HG02840 (cell line): ENCODE data around the gene TMEM151A.
"Not testable (repeated sequence)": the region's sequence is repeated elsewhere in the genome, so short reads cannot be mapped to it uniquely, and the experiment has no call there.

ENCODE experiments used
- ATAC-seq: cut with Tn5 transposase; IDR thresholded peaks from one replicate; pipeline ENCODE4 v1.9.1; 2021; ENCODE audit warnings: mild to moderate bottlenecking, moderate library complexity, moderate number of reproducible peaks; ENCODE audit not compliant: unreplicated experiment, low FRiP score

The TMEM151A gene

DNA sequence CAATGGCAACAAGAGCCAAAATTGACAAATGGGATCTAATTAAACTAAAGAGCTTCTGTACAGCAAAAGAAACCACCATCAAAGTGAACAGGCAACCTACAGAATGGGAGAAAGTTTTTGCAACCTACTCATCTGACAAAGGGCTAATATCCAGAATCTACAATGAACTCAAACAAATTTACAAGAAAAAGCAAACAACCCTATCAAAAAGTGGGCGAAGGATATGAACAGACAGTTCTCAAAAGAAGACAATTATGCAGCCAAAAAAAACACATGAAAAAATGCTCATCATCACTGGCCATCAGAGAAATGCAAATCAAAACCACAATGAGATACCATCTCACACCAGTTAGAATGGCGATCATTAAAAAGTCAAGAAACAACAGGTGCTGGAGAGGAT lies 28.6 kb downstream of the TMEM151A start:
- ATAC-seq, result not testable (repeated sequence)

DNA sequence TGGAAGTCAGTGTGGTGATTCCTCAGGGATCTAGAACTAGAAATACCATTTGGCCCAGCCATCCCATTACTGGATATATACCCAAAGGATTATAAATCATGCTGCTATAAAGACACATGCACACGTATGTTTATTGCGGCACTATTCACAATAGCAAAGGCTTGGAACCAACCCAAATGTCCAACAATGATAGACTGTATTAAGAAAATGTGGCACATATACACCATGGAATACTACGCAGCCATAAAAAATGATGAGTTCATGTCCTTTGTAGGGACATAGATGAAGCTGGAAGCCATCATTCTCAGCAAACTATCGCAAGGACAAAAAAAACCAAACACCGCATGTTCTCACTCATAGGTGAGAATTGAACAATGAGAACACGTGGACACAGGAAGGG lies 29.1 kb downstream of the TMEM151A start:
- ATAC-seq, result not testable (repeated sequence)

DNA sequence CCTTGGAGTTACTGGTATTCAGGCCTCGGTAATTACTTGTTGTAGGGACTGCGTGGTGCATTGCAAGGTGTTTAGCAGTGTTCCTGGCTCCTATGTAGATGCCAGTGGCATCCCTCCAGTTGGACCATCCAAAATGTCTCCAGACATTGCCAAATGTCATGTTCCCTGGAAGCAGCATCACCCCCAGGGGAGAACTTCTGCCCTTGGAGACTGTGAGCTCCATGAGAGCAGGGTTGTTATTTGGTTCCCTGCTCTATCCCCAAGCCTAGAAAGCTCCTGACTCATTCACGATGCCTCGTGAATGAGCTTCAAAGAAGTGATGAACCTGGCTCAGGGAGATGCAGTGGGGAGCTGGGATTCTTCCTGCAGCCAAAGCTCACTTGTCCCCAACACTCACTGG lies 29.9 kb downstream of the TMEM151A start:
- no peak for ATAC-seq

DNA sequence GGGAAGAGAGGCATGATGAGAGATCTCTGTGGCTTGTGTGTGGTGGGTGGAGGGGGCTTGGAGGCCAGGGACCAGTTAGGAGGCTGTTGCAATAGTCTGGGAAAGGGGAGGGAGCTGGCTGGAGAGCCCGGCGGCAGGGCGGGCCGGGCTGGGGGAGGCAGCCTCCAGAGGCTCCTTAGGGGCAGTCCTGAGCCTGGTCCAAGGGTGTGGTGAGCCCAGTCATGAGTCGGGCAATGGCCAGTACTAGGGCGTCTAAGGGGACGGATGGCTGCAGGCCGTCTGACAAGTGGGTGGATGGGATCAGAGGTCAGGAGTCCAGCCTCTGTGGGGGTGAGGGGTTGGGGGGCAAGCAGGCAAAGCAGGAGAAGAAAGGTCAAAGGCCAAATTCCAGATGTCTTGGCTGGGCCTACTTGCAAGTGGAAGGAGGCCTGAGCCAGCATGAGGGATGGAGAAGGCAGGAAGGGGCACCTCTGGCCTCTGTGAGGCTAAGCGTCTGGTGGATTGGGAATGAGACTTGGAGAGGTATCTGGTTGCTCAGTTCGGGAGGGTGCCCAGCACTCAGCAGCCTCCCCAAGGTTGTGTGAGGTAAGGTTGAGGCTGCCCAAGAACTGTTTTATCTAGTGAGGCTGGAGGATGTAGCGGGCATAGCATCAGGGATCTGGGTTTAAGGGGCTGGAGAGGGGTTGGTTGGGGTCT lies 31.2 kb downstream of the TMEM151A start:
- ATAC-seq, result no peak

DNA sequence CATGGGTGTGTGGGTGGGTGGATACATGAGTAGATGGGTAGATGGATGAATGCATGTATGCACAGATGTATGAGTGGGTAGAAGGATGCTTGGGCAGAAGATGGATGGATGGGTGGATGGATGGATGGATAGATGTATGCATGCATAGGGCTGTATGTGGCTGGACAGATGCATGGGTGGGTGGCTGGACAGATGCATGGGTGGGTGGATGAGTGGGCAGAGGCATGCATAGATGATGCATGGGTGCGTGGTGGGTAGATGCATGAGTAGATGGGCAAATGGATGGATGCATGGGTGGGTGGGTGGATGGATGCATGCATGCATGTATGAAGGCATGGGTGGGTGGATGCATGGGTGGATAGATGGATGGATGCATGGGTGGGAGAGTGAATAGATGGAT lies 32.0 kb downstream of the TMEM151A start:
- ATAC-seq, result no peak

DNA sequence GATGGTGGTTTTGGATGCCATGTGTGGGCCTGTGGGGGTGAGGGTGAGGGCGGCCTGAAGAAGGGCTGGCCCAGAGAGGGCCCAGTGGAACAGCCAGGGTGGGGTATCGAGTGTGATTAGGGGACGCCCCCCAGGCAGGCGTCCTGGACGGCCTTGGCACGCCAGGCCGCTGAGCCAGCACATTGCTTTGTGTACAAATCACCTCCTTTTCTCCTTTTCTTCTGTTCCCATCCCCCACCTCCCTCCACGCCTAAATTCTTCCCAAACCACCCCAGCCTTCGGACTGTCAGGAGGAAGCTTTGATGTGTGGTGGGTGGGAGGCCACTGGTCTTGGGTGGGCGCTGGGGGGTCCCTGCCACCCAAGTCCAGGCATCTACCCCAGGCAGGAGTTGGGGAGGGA lies 33.0 kb downstream of the TMEM151A start:
- ATAC-seq, result no peak

DNA sequence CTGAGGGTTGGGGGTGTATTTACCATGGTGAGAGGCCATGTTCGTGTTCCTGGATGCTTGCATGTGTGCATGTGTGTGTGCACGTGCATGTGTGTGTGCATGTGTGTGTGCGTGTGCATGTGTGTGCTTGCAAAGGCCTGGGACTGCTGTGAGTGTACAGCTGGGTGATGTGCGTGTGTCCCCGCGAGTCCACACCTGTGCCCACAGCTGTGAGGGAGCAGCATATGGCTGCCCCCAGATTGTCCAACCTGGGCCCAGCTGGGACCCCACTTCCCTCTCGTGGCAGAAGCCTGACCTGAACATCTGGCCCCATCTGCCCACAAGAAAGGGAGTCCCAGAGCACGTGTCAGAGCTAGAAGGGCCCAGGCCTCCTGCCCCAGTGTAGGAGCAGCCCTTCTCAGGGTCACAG lies 33.6 kb downstream of the TMEM151A start:
- ATAC-seq, result no peak

DNA sequence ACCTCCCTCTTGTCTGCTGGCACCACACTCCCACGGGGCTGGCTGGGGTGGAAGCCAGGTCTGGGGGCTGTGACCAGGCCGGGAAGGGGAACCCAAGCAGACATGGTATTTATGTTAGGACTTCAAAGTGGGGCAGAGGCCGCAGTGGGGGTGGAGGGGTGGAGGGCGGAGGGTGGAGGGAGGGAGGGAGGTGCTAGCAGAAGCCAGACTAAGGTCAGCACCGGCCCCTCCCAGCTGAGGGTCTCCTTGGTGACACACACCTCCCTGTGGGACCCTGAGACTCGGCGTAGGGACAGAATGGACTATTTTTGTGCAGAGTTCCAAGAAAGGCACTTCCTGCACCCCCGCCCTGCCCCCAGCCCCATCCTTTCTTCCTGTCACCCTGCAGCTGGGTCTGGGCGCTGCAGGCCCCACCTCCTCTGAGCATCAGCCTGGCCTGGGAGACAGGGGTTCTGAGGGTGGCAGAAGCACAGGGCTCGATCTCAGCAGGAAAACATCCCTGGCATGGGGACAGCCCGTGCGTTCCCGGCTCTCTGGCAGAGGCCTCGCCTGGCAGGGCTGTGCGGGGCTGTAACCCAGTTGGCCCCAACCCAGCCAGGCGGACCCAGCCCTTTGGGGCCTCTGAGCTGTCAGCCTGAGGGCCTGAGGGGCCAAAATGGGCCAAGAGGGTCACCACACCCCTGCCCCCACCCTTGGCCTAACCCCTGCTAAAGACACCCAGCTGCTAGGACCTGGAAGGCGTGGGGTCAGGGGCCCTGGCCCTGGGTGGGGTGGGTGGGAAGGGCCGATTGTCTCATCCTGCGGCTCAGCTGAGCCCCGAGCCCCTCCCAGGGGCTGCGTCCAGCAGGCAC lies 34.8 kb downstream of the TMEM151A start:
- ATAC-seq, result no peak

DNA sequence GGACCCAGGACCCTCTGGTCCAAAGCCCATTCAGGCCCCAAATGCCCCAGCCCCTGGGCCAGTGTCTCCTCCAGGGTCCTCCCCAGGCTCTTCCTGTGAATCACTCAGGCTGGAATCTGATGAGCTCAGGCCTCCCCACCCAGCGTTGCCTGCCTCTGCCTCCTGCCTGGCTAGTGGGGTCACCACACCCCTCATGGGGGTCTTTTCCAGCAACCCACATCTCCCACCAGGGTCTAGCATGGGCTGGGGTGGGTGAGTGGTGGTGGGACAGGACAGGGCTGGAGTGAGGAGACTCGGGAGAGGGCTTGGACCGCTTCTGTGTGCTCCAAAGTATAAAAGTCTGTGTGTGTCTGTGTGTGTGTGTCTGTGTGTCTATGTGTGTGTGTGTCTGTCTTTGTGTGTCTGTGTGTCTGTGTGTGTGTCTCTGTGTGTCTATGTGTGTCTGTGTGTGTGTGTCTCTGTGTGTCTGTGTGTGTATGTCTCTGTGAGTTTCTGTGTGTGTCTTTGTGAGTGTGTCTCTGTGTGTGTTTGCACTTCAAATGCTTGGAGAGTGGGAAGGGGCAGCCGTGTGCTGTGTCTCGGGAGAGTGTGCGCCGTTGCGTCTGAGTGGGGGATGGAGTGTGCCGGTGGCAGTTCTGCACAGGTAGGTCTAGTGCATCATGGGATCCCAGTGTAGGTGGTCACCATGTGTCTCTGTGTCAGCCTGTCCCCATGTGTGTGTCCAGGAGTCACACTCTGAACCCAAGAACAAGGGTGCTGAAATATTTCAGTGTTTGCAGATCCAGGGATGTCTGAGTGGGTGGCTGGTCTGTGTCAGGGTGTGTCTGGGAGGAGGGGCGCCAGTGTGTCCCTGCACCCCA lies 35.7 kb downstream of the TMEM151A start:
- no peak for ATAC-seq

DNA sequence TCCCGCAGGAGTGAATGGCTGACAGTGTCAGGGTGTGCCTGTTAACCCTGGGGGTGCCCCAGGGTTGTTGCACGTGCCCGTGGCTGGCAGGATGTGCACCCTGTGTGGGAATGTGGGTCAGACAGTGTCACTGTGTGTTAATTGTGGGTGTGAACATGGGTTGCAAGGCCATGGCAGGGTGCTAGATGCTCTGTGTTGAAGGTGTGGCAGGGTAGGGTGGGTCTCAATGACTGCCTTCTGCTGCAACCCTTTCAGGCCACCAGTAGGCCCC lies 36.3 kb downstream of the TMEM151A start:
- no peak for ATAC-seq

DNA sequence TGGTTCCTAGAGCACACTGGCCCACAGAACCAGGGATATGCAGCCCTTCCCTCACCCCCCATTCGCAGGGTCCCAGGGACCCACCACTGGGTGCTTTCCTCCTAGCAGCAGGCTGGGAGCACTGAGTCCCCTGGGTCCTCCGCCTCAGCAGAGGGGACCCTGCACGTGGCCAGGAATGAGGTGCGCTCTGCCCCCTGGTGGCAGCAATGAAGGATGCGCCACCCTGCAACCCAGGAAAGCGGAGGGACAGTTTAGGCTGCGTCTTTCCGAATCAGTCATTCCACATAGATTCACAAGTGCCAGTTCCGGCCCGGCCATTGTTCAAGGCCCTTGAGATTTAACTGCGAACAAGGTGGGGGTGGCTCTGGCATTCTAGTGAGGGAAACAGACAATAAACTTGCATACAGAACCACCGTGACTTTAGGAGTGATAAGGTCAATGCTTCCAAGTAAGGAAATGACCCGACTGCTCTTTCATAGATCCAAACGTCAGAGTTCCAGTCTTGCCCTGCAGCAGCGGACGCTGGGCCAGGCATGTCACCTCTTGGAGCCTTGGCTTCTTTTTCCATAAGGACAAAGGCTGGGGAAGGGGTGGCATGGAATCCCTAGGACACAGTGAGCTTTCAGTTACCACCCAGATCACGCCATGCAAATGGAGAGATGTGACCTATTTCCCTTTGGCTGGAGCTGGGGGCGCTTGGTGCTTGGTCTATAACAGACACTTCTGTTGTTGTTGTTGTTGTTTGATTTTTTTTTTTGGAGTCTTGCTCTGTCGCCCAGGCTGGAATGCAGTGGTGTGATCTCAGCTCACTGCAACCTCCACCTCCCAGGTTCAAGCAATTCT lies 36.8 kb downstream of the TMEM151A start:
- no peak for ATAC-seq

DNA sequence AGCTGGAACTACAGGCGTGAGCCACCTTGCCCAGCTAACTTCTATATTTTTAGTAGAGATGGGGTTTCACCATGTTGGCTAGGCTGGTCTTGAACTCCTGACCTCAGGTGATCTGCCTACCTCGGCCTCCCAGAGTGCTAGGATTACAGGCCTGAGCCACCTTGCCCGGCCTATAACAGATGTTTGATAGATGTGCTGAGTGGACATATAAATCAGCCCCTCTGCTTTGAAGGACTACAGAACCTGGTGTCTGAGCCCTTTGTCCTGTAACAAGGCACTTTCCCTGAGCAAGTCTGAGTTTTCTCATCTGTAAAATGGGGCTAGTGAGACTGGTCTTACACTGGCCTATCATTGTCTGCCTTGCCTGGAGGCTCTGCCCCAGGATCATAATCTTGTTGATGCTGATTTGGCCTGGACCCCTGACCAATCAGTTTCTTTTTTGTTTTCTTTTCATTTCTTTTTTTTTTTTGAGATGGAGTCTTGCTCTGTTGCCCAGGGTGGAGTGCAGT lies 37.5 kb downstream of the TMEM151A start:
- ATAC-seq, result no peak

DNA sequence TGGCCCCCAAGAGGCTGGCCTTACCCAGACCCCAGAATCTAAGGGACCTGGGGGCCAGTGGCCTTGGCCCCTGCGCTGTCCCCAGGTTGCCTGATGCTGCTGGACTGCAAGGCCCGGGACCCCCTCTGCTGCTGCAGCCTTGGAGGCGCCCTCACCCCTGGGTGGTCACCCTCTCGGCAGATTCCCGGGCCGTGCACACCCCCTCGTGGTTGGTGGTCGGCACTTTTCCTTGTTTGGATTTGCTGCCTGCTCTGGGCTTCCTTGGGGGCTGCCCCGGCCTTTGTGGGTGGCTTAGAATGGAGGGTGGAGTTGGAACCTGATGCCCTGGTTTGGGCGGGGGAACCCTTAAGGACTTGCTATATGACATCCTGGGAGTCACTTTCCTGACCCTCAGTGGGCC lies 39.2 kb downstream of the TMEM151A start:
- ATAC-seq, result no peak

DNA sequence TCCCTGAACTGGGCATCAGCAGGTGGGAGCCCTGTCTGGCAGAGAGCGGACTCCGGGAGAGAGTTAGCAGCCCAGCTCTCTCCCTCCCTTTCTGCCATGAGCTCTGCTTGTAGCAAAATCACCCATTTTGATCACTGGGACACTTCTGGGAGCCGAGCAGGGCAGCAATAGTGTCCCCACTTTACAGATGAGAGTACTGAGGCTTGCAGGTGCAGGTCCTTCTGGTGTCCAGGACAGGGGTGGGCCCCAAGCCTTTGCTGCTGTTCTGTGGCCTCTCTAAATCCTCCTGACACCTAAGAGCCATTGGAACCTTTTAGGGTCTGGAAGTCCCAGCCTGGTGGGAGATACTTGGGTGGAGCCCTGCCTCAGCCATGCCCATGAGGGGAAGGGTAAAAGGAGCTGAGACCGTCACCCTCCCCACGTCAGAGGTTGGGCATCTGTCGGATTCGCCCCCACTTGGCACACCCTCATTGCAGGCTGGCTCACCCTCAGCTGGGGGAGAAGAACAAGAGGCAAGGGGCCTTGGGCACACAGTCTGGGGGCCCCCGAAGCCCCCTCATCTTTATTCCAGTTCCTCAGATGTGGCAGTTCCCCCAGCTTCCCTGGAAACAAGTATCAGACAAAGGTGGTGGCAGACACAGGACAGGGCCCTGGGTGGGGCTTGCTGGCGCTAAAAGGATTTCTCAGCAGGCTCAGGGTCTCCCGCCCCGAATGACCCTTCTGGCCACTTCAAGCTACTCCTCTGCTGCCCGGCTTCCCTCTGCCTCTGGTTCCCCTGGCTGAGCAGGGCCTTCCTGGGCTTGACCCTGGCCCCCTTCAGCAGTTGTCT lies 40.1 kb downstream of the TMEM151A start:
- no peak for ATAC-seq

DNA sequence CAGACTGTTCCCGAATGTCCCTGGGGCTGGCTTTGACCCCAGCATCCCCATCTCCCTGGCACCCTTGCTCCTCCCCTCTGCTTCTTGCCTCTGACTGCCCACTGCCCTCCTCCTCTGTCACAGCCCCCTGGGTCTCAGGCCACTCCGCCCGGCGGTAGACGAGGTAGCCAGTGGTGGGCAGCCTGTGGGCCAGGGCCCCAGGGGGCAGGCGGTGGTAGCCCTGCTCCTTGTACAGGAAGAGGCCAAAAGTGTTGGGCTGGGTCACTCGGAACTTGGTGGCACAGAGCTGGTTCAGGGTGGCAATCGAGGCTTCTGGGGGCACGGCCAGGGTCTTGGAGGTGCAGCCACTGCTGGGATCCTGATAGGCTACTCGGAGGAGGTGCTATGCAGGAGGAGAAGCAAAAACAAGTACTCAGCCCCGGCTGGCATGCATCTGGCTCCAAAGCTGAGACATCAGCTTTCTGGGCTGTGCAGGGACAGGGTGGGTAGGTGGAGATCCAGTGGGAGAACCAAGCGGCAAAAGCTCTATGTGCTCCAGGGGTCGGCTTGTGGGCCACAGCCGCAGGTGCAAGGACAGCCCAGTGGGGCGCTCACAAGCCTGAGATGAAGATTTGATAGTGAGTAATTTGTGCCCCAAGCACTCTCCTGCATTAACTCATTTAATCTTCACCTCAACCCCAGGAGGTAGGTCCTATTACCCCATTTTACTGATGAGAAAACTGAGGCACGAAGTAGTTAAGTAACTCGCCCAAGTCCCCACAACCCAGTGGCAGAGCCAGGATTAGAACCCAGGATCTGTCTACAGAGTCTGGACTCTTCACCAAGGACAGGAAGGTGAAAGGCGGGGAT lies 40.9 kb downstream of the TMEM151A start:
- ATAC-seq, result no peak

DNA sequence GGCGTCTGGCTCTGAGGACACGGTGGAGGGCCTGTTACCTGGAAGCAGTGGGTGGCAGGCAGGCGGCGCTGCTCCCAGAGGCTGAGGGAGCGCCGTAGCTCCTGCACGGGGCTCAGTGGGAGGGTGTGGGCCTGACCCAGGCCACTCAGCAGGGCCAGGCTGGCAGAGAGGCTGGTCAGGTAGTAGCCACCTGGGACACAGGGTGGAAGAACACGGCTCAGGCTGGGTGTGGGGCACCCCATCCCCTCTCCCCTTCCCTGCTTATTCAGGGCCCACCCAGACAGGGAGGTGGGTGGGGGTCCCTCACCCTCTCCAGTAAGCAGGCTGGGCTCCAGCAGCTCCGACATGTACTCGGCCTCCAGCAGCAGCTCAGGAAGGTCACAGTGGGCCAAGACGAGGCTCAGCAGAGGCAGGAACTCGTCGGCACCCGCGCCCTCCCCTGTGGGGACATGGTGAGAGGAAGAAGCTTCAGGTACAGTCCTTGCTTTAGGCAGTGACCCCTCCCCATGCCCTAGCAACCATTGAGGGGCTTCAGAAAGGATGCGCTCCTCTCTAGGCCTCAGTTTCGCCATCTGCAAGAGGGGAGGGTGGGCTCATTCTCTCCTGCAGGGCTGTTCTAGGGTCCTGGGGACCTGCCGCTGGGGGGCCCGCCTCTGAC lies 41.7 kb downstream of the TMEM151A start:
- no peak for ATAC-seq

DNA sequence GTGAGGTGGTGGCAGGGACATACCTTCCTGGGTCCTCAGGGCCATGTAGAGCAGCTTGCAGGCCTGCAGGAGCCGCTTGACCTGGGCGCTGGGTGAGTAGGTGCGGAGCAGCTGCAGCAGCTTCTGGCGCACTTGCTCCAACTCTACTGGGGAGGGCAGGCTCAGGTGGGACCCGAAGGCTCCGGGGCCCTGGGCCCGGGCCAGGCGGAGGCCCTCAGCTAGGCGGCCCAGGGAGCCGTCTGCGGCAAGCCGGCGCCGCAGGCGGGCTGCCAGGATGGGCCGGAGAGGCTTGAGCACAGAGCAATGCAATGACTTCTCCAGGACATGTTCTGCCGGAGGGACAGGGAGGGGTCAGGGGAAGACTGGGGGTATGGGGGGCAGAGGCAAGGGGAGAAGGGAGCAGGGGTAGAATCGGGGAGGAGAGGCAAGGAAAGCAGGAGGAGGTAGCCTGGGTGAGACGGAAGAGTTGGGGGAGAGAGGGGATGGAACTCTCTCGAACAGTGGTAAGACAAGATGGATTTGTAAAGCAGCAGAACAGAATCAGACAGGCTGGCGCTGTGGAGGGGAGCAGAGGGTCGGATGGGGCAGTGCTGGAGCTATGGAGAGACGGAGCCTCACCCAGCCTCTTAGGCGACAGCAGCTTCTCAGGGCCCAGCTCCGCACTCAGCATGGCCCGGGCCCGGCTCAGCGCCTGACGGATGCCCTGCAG lies 42.4 kb downstream of the TMEM151A start:
- no peak for ATAC-seq
